ENCODE data around the gene LYAR.

DNA sequence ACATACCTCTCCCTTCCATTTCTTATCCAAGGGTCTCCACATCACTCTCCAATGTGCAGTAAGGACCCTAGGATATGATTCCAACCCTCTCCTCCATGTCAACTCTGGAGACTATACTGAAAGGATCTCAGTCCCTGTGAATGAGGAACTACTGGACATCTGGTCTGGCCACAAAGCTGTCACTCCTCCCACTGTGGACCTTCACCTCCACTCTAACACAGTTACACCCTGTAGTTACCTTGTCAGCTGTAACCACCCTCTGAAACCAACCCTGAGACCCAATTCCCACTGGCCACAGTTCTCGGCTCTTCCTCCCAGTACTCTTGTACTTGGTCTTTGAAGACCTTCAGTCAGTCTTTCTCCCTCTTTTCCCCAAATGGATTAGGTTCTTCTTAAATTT, 44.8 kb downstream of the LYAR start:
- TF ChIP-seq, protein P1, sequence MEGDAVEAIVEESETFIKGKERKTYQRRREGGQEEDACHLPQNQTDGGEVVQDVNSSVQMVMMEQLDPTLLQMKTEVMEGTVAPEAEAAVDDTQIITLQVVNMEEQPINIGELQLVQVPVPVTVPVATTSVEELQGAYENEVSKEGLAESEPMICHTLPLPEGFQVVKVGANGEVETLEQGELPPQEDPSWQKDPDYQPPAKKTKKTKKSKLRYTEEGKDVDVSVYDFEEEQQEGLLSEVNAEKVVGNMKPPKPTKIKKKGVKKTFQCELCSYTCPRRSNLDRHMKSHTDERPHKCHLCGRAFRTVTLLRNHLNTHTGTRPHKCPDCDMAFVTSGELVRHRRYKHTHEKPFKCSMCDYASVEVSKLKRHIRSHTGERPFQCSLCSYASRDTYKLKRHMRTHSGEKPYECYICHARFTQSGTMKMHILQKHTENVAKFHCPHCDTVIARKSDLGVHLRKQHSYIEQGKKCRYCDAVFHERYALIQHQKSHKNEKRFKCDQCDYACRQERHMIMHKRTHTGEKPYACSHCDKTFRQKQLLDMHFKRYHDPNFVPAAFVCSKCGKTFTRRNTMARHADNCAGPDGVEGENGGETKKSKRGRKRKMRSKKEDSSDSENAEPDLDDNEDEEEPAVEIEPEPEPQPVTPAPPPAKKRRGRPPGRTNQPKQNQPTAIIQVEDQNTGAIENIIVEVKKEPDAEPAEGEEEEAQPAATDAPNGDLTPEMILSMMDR (IDR thresholded peaks at IDR 0.05; ENCODE audit: poor library complexity): no peak
- TF ChIP-seq EZH2 (IDR thresholded peaks at IDR 0.05; ENCODE audit: borderline replicate concordance) (no peak), EZH2phosphoT487 (IDR thresholded peaks at IDR 0.05; ENCODE audit: low read depth, severe bottlenecking, unreplicated experiment) (no peak)
